B cell (primary cell): ENCODE results near the gene TMEM120B. TPM values are rescaled to one million over a fixed set of nuclear protein-coding genes. Genes with fewer than 3 reads are reported as not detected.

Experiments
- ATAC-seq: fragments of 200-7000 bp; cut with Tn5 transposase; one replicate; pipeline ENCODE4 v1.10.0; 2021; ENCODE audit warnings: low read depth, mild to moderate bottlenecking, moderate number of reproducible peaks, moderate library complexity
- CTCF ChIA-PET: fragments of 350-600 bp; sonication (Branson Sonifier 250); formaldehyde crosslinking; loops from one replicate; lab custom pipeline; 2021; ENCODE audit warnings: antibody characterized with exemption, inconsistent platforms; lab: Charles Lee
- POLR2A ChIA-PET: fragments of 350-600 bp; sonication (Branson Sonifier 250); formaldehyde crosslinking; loops from one replicate; lab custom pipeline; 2021; ENCODE audit warnings: antibody characterized with exemption; lab: Charles Lee
- DNase-seq: peaks from one replicate; pipeline ENCODE4 v3.0.0; 2013
- H2AFZ ChIP-seq: 2 replicates; pipeline ENCODE4 v1.6.1; 2012; ENCODE audit warnings: mild to moderate bottlenecking, low read depth, low read length; ENCODE audit not compliant: insufficient read depth, poor library complexity, severe bottlenecking
- H3K27ac ChIP-seq, 2 donors: 1 replicate in 1 of 2; 2 replicates in 1 of 2; pipeline ENCODE4 v1.5.1; 2012 to 2013; ENCODE audit warnings: low read length in 2 of 2, mild to moderate bottlenecking in 2 of 2, moderate library complexity in 1 of 2
- H3K27me3 ChIP-seq, 4 experiments: fragments of 200-600 bp in 1 of 4; sonication (generic) in 1 of 4; replicated peaks in 1 of 4; 1 replicate in 2 of 4; 2 replicates in 2 of 4; pipeline versions ENCODE4 v1.6.1 to v1.7.0; 2013 to 2016; ENCODE audit warnings: low read length in 3 of 4, mild to moderate bottlenecking in 2 of 4, mixed read lengths in 1 of 4, moderate library complexity in 1 of 4; ENCODE audit not compliant: insufficient read depth in 4 of 4, control insufficient read depth in 3 of 4; ENCODE audit errors: control extremely low read depth in 1 of 4
- H3K36me3 ChIP-seq, 2 experiments: replicated peaks in 1 of 2; 1 replicate in 1 of 2; 2 replicates in 1 of 2; pipeline versions ENCODE4 v1.6.1 to v1.7.1; 2013; ENCODE audit warnings: low read length in 1 of 2; ENCODE audit not compliant: insufficient read depth in 2 of 2, control insufficient read depth in 1 of 2; ENCODE audit errors: control extremely low read depth in 1 of 2, extremely low read depth in 1 of 2
- H3K4me1 ChIP-seq, 2 donors: fragments of 200-600 bp in 1 of 2; sonication (generic) in 1 of 2; 1 replicate in 1 of 2; 2 replicates in 1 of 2; pipeline versions ENCODE4 v1.5.1 to v1.6.1; 2013 to 2017; ENCODE audit warnings: low read length in 2 of 2; ENCODE audit not compliant: control insufficient read depth in 2 of 2, insufficient read depth in 2 of 2
- H3K4me2 ChIP-seq: replicated peaks from 2 replicates; pipeline ENCODE3; 2012; ENCODE audit warnings: mild to moderate bottlenecking, low read depth, low read length; ENCODE audit not compliant: poor library complexity, severe bottlenecking
- H3K4me3 ChIP-seq, 5 experiments: fragments of 200-600 bp in 1 of 5; sonication (generic) in 1 of 5; 1 replicate in 3 of 5; 2 replicates in 2 of 5; pipeline versions ENCODE4 v1.5.1 to v1.7.0; 2011 to 2016; ENCODE audit warnings: low read length in 4 of 5, mild to moderate bottlenecking in 4 of 5, low read depth in 2 of 5, control low read depth in 1 of 5, moderate library complexity in 1 of 5; ENCODE audit not compliant: insufficient read depth in 1 of 5; ENCODE audit errors: control extremely low read depth in 1 of 5, extremely low read depth in 1 of 5
- H3K79me2 ChIP-seq: fragments of 200-600 bp; sonication (generic); one replicate; pipeline ENCODE4 v1.6.0; 2016; ENCODE audit warnings: low read length; ENCODE audit not compliant: control insufficient read depth, insufficient read depth
- H3K9ac ChIP-seq: fragments of 200-600 bp; sonication (generic); 2 replicates; pipeline ENCODE4 v1.6.1; 2017; ENCODE audit warnings: mild to moderate bottlenecking, low read length, moderate library complexity
- H3K9me3 ChIP-seq, 3 donors: one replicate each; pipeline versions ENCODE4 v1.6.1 to v1.7.1; 2013; ENCODE audit warnings: low read length in 2 of 3; ENCODE audit not compliant: control insufficient read depth in 2 of 3, insufficient read depth in 1 of 3; ENCODE audit errors: control extremely low read depth in 1 of 3
- H4K20me1 ChIP-seq: 2 replicates; pipeline ENCODE4 v1.6.0; 2012; ENCODE audit warnings: mild to moderate bottlenecking, low read length; ENCODE audit not compliant: insufficient read depth, control insufficient read depth, poor library complexity, severe bottlenecking
- H3K27ac Mint-ChIP-seq: one replicate; pipeline ENCODE4 v1.8.0; 2021; ENCODE audit warnings: mixed read lengths
- H3K27me3 Mint-ChIP-seq: one replicate; pipeline ENCODE4 v1.8.0; 2021; ENCODE audit warnings: mixed read lengths
- H3K4me1 Mint-ChIP-seq: one replicate; pipeline ENCODE4 v1.8.0; 2021; ENCODE audit warnings: mixed read lengths
- H3K4me3 Mint-ChIP-seq: one replicate; pipeline ENCODE4 v1.8.0; 2021; ENCODE audit warnings: mixed read lengths
- H3K9me3 Mint-ChIP-seq: one replicate; pipeline ENCODE4 v1.8.0; 2022; ENCODE audit warnings: mixed read lengths; ENCODE audit not compliant: insufficient read depth
- EZH2 ChIP-seq: IDR thresholded peaks from 2 replicates; pipeline ENCODE4 v1.6.1; 2012; ENCODE audit warnings: borderline replicate concordance, low read depth, mild to moderate bottlenecking, moderate library complexity, low read length; ENCODE audit not compliant: insufficient read depth, poor library complexity, severe bottlenecking
- WGBS: methylation state at CpG from one replicate; pipeline ENCODE4 v1.1.5; 2013; ENCODE audit warnings: missing lambda C conversion rate; ENCODE audit not compliant: insufficient coverage; 5-methylcytosine and 5-hydroxymethylcytosine counted together
- intact Hi-C: fragments of 100-400 bp; cut with micrococcal nuclease; formaldehyde crosslinking; loops from one replicate; pipeline ENCODE4 v1.10.0; 2022
- polyA plus RNA-seq: library from polyadenylated mRNA; depleted of rRNA; stranded (reverse); fragments of >200 nt; gene quantifications from 2 replicates; pipeline ENCODE4 v1.2.3, GENCODE V29; 2012
- total RNA-seq, 2 donors: library from RNA; stranded (reverse); fragments of 120-200 nt in 1 of 2; gene quantifications; 1 replicate in 1 of 2; 2 replicates in 1 of 2; pipeline versions ENCODE4 v1.2.3 to v1.2.4, GENCODE V29; 2013 to 2022
- TF ChIP-seq, protein P1 (sequence below): fragments of 200-600 bp; IDR thresholded peaks from one replicate; pipeline ENCODE4 v1.8.0; 2022; ENCODE audit warnings: antibody characterized with exemption, mild to moderate bottlenecking

TMEM120B gene
- total and polyA plus RNA-seq, 2 donors (not counting 1 experiment from before 2014, with no cell fraction given): 9.2 to 9.7 TPM

DNA sequence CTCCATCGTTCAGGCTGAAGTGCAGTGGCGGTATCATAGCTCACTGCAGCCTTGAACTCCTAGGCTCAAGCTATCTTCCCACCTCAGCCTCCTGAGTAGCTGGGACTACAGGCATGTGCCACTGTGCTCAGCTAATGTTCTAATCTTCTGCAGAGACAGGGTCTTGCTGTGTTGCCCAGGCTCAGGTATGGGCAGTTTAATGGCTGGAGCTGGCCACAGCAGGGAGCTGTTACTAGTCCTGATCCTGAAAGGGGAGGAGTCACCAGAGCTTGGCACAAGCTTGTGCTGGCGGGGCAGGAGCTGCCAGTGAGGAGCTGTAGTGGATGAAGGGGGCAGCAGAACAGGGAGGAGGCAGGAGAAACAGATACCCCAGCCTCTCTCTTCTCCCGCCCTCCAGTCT, 10.6 kb downstream of the TMEM120B start:
- no peaks in the 10 kb centered on the region for H3K4me1 Mint-ChIP-seq
- intact Hi-C loops: no loop called here

DNA sequence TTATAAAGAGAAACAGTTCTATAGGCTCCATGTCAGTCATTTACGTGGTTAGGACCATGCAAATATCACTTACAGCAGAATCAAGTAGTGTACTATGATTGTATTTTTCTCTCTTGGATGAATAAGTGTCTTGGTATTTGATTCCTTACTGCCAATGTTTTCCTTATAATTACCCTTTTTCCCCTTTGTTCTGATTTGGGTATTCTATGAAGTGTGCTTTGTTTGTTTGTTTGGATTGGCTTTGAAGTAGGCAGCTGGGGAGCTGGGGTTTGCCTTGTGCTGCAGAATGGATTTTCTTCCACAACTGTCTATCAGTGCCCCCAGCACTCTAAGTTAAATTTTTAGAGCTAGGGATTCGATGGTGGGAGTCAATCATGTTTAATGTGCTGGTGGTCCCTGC, 12.4 kb downstream of the TMEM120B start:
- Mint-ChIP-seq H3K9me3 (no peaks in the 10 kb centered on the region), H3K27me3 (no peaks in the 10 kb centered on the region), H3K4me3 (no peak overlapping the region), H3K4me1 (no peaks in the 10 kb centered on the region), H3K27ac (no peak overlapping the region)
- 100% methylated on average over 1 of the region's 2 CpGs for WGBS
- Histone ChIP-seq H3K4me3 (no peak overlapping the region), H3K36me3 (no peaks in the 10 kb centered on the region), H3K27me3 (no peaks in the 10 kb centered on the region), H3K27ac (no peak overlapping the region), H2AFZ (no peak overlapping the region), H3K9ac (no peak overlapping the region), H4K20me1 (no peaks in the 10 kb centered on the region), H3K4me2 (no peak overlapping the region), H3K4me1 (no peaks in the 10 kb centered on the region), H3K9me3 (no peaks in the 10 kb centered on the region), H3K79me2 (peaks cover 14% of the 10 kb centered on the region)
- intact Hi-C loops: no loop called here
- ChIA-PET CTCF (interaction anchor here (0.8 to 2.5 kb wide), 2 partner anchors 13 to 69 kb away, joined by 3 to 5 read pairs; partner anchors contain the start of gene TMEM120B), POLR2A (interaction anchor here (0.5 kb wide), 1 partner anchor 58 kb away, joined by 11 read pairs; no protein-coding TSS in a partner anchor)
- TF ChIP-seq, protein P1, sequence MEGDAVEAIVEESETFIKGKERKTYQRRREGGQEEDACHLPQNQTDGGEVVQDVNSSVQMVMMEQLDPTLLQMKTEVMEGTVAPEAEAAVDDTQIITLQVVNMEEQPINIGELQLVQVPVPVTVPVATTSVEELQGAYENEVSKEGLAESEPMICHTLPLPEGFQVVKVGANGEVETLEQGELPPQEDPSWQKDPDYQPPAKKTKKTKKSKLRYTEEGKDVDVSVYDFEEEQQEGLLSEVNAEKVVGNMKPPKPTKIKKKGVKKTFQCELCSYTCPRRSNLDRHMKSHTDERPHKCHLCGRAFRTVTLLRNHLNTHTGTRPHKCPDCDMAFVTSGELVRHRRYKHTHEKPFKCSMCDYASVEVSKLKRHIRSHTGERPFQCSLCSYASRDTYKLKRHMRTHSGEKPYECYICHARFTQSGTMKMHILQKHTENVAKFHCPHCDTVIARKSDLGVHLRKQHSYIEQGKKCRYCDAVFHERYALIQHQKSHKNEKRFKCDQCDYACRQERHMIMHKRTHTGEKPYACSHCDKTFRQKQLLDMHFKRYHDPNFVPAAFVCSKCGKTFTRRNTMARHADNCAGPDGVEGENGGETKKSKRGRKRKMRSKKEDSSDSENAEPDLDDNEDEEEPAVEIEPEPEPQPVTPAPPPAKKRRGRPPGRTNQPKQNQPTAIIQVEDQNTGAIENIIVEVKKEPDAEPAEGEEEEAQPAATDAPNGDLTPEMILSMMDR: no peak
- TF ChIP-seq EZH2: no peak
- ATAC-seq: no peak
- DNase-seq: no peak

More for the DNA sequence above, 10.6 kb downstream of the TMEM120B start:
- Histone ChIP-seq H3K9ac (no peak overlapping the region), H3K27ac (no peak overlapping the region), H3K27me3 (no peaks in the 10 kb centered on the region), H3K4me2 (no peak overlapping the region), H3K4me3 (no peak overlapping the region), H3K4me1 (no peaks in the 10 kb centered on the region), H4K20me1 (no peaks in the 10 kb centered on the region), H3K79me2 (peaks cover 14% of the 10 kb centered on the region), H3K36me3 (no peaks in the 10 kb centered on the region), H3K9me3 (peaks cover 0 to 3% (median 0%) of the 10 kb centered on the region in 3 donors), H2AFZ (no peak overlapping the region)
- Mint-ChIP-seq H3K4me3 (no peak overlapping the region), H3K27me3 (no peaks in the 10 kb centered on the region), H3K27ac (no peak overlapping the region), H3K9me3 (no peaks in the 10 kb centered on the region)
- POLR2A ChIA-PET: no interaction called here
- TF ChIP-seq, protein P1: no peak
- TF ChIP-seq EZH2: no peak
- CTCF ChIA-PET: interaction anchor here (1.3 to 2.5 kb wide), 2 partner anchors 11 to 87 kb away, joined by 3 to 5 read pairs; partner anchors contain the start of gene TMEM120B
- DNase-seq: no peak
- ATAC-seq: no peak
- no CpG with 5 or more reads among the region's 4 CpGs for WGBS
